ENCODE measurements around the gene SUGCT. TPM values are rescaled to one million over a fixed set of nuclear protein-coding genes. Genes with fewer than 3 reads are reported as not detected.

Gene SUGCT
- total and polyA plus RNA-seq, 2 of the 13 experiments (the other 11 are each of a cell fraction or from before 2014, with no cell fraction given), result 10.1 to 22.2 TPM

DNA sequence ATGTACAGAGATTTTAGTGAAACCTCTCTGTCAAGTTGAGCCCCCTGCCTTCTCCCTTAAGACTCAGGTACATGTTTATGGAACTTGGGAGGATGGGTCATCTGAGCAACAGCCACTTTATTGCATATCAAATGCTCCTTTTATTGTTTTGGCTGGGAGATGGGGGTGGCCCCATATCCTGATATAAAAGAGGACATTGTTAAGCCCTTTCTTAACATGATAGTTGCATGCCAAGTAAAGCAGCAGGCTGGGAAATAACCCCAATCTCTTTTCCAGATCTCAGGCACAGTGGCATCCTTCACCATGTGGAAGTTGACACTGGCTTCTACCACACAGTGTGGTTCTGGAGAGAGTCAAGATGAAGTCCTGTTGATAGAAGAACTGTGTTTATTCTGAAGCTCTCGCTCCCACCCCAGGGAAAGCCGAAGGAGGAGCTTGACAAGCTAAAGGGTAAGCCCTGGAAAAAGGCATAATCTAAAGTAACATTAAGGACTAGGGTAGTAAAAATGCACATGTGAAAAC, 746.7 kb downstream of the SUGCT start:
- no peak overlapping the region for H3K4me2 ChIP-seq (ENCODE audit: low read depth, low read length)
- H3K79me2 ChIP-seq (ENCODE audit: insufficient read depth, low read length), result no peaks in the 10 kb centered on the region
- no peaks in the 10 kb centered on the region for H3K27me3 ChIP-seq (ENCODE audit: control insufficient read depth in 1 of 2, insufficient read depth in 2 of 2, low read length in 2 of 2)
- H3K9me3 ChIP-seq (ENCODE audit: low read length), result no peaks in the 10 kb centered on the region
- BruUV-seq (replicated peaks), result no TSS peak
- FAIRE-seq (no peak), ATAC-seq (no peak), DNase-seq (ENCODE audit: low spot score) (no peak)
- H2AFZ ChIP-seq (ENCODE audit: low read length), result no peak overlapping the region
- intact Hi-C loops (cut with micrococcal nuclease; ENCODE audit: unreplicated experiment), result loop anchor here (10.0 kb wide), 1 partner anchor 1003 kb away; no protein-coding TSS in a partner anchor
- H3K36me3 ChIP-seq (replicated peaks in 1 of 2; ENCODE audit: control insufficient read depth in 1 of 2, insufficient read depth in 2 of 2, low read length in 2 of 2), result no peaks in the 10 kb centered on the region
- ChIA-PET CTCF (ENCODE audit: low intra/inter-chr PET ratio, low total read pairs) (no interaction called here), POLR2A (no interaction called here)
- no peak overlapping the region for H3K27ac ChIP-seq (ENCODE audit: extremely low read length, insufficient read depth, low read length)
- no peak for TF ChIP-seq ZNF382 (CRISPR knock-in tag; IDR thresholded peaks at IDR 0.05; ENCODE audit: borderline replicate concordance)
- no peak for TF ChIP-seq ZNF761 (CRISPR knock-in tag; conservative IDR thresholded peaks at IDR 0.05)
- TF ChIP-seq ETV5 (CRISPR knock-in tag; IDR thresholded peaks at IDR 0.05; ENCODE audit: borderline replicate concordance), result no peak
- no peak for TF ChIP-seq ZNF331 (CRISPR knock-in tag; IDR thresholded peaks at IDR 0.05)
- H4K20me1 ChIP-seq (ENCODE audit: insufficient read depth, low read length), result no peaks in the 10 kb centered on the region
- H3K4me3 ChIP-seq (replicated peaks in 1 of 3; ENCODE audit: insufficient read depth in 1 of 3, low read depth in 2 of 3, low read length in 3 of 3), result no peak overlapping the region
- H3K9ac ChIP-seq (ENCODE audit: insufficient read depth, low read depth, low read length), result no peak overlapping the region
- in situ Hi-C loops (cut with HindIII; ENCODE audit: extremely low pct_ligation_motif_present, low pct_unique_long_range_greater_than_20kb), result no loop called here
- no peaks in the 10 kb centered on the region for H3K4me1 ChIP-seq (ENCODE audit: insufficient read depth, low read length)
- WGBS (ENCODE audit: low lambda C conversion rate), result 32% methylated on average over 2 of the region's 2 CpGs

- intact Hi-C loops (cut with micrococcal nuclease; ENCODE audit: unreplicated experiment), result loop anchor here (10.0 kb wide), 1 partner anchor 1003 kb away; no protein-coding TSS in a partner anchor
- no peaks in the 10 kb centered on the region for H3K4me1 ChIP-seq (ENCODE audit: insufficient read depth, low read length)
- POLR2A ChIA-PET, result no interaction called here
- TF ChIP-seq ZNF260 (CRISPR knock-in tag; IDR thresholded peaks at IDR 0.05; ENCODE audit: borderline replicate concordance, low read depth) (no peak), ATF7 (IDR thresholded peaks at IDR 0.05) (no peak), ATF7 (CRISPR knock-in tag; IDR thresholded peaks at IDR 0.05) (no peak), ZNF451 (CRISPR knock-in tag; IDR thresholded peaks at IDR 0.05) (no peak), KDM6A (CRISPR knock-in tag; IDR thresholded peaks at IDR 0.05; ENCODE audit: low read depth) (no peak), ZNF333 (CRISPR knock-in tag; IDR thresholded peaks at IDR 0.05; ENCODE audit: borderline replicate concordance) (no peak), RBAK (CRISPR knock-in tag; IDR thresholded peaks at IDR 0.05) (no peak), ZNF776 (CRISPR knock-in tag; IDR thresholded peaks at IDR 0.05) (no peak), ZKSCAN8 (CRISPR knock-in tag; IDR thresholded peaks at IDR 0.05; ENCODE audit: borderline replicate concordance) (no peak)
- TF ChIP-seq, protein P1, sequence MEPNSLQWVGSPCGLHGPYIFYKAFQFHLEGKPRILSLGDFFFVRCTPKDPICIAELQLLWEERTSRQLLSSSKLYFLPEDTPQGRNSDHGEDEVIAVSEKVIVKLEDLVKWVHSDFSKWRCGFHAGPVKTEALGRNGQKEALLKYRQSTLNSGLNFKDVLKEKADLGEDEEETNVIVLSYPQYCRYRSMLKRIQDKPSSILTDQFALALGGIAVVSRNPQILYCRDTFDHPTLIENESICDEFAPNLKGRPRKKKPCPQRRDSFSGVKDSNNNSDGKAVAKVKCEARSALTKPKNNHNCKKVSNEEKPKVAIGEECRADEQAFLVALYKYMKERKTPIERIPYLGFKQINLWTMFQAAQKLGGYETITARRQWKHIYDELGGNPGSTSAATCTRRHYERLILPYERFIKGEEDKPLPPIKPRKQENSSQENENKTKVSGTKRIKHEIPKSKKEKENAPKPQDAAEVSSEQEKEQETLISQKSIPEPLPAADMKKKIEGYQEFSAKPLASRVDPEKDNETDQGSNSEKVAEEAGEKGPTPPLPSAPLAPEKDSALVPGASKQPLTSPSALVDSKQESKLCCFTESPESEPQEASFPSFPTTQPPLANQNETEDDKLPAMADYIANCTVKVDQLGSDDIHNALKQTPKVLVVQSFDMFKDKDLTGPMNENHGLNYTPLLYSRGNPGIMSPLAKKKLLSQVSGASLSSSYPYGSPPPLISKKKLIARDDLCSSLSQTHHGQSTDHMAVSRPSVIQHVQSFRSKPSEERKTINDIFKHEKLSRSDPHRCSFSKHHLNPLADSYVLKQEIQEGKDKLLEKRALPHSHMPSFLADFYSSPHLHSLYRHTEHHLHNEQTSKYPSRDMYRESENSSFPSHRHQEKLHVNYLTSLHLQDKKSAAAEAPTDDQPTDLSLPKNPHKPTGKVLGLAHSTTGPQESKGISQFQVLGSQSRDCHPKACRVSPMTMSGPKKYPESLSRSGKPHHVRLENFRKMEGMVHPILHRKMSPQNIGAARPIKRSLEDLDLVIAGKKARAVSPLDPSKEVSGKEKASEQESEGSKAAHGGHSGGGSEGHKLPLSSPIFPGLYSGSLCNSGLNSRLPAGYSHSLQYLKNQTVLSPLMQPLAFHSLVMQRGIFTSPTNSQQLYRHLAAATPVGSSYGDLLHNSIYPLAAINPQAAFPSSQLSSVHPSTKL (CRISPR knock-in tag; IDR thresholded peaks at IDR 0.05), result no peak
- TF ChIP-seq, protein P2, sequence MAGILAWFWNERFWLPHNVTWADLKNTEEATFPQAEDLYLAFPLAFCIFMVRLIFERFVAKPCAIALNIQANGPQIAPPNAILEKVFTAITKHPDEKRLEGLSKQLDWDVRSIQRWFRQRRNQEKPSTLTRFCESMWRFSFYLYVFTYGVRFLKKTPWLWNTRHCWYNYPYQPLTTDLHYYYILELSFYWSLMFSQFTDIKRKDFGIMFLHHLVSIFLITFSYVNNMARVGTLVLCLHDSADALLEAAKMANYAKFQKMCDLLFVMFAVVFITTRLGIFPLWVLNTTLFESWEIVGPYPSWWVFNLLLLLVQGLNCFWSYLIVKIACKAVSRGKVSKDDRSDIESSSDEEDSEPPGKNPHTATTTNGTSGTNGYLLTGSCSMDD (CRISPR knock-in tag; IDR thresholded peaks at IDR 0.05), result no peak
Measured at GRCh38 chr7:40882071-40882658, 747.4 kb downstream of the SUGCT start.

More at GRCh38 chr7:40882071-40882658, 747.4 kb downstream of the SUGCT start:
- no peak overlapping the region for H2AFZ ChIP-seq (ENCODE audit: low read length)
- no peaks in the 10 kb centered on the region for H3K9me3 ChIP-seq (ENCODE audit: low read length)
- no peak for ATAC-seq
- no peak overlapping the region for H3K27ac ChIP-seq (ENCODE audit: extremely low read length, insufficient read depth, low read length)
- no TSS peak for BruUV-seq (replicated peaks)
- in situ Hi-C loops (cut with HindIII; ENCODE audit: extremely low pct_ligation_motif_present, low pct_unique_long_range_greater_than_20kb), result no loop called here
- no peak overlapping the region for H3K4me3 ChIP-seq (replicated peaks in 1 of 3; ENCODE audit: insufficient read depth in 1 of 3, low read depth in 2 of 3, low read length in 3 of 3)
- FAIRE-seq, result no peak
- no peak for DNase-seq (ENCODE audit: low spot score)
- H3K9ac ChIP-seq (ENCODE audit: insufficient read depth, low read depth, low read length), result no peak overlapping the region
- H3K36me3 ChIP-seq (replicated peaks in 1 of 2; ENCODE audit: control insufficient read depth in 1 of 2, insufficient read depth in 2 of 2, low read length in 2 of 2), result no peaks in the 10 kb centered on the region
- H3K79me2 ChIP-seq (ENCODE audit: insufficient read depth, low read length), result no peaks in the 10 kb centered on the region
- CTCF ChIA-PET (ENCODE audit: low intra/inter-chr PET ratio, low total read pairs), result no interaction called here
- no peaks in the 10 kb centered on the region for H4K20me1 ChIP-seq (ENCODE audit: insufficient read depth, low read length)
- H3K27me3 ChIP-seq (ENCODE audit: control insufficient read depth in 1 of 2, insufficient read depth in 2 of 2, low read length in 2 of 2), result no peaks in the 10 kb centered on the region
- no peak overlapping the region for H3K4me2 ChIP-seq (ENCODE audit: low read depth, low read length)
